WTC11 (cell line): ENCODE results near the gene AGXT.

Experiments
- CBFB ChIP-seq: sonication (generic); formaldehyde crosslinking; IDR thresholded peaks from 2 replicates; pipeline ENCODE4 v1.8.1; 2022; ENCODE audit warnings: mild to moderate bottlenecking, low read depth, missing genetic modification reagents
- FOXP4 ChIP-seq: sonication (generic); formaldehyde crosslinking; IDR thresholded peaks from 2 replicates; pipeline ENCODE4 v1.8.0; 2022; ENCODE audit warnings: mild to moderate bottlenecking, missing genetic modification reagents
- GABPB1 ChIP-seq: sonication (generic); formaldehyde crosslinking; IDR thresholded peaks from 2 replicates; pipeline ENCODE4 v1.8.1; 2023; ENCODE audit warnings: mild to moderate bottlenecking, missing genetic modification reagents
- JAZF1 ChIP-seq: fragments of 250-450 bp; sonication (Bioruptor Pico); IDR thresholded peaks from 2 replicates; pipeline ENCODE4 v1.9.0; 2021; ENCODE audit warnings: moderate library complexity, mild to moderate bottlenecking, inconsistent platforms
- JUN ChIP-seq: sonication (generic); formaldehyde crosslinking; IDR thresholded peaks from 2 replicates; pipeline ENCODE4 v1.8.0; 2023; ENCODE audit warnings: mild to moderate bottlenecking, missing genetic modification reagents
- RELA ChIP-seq: sonication (generic); formaldehyde crosslinking; IDR thresholded peaks from 2 replicates; pipeline ENCODE4 v1.8.1; 2022; ENCODE audit warnings: missing genetic modification reagents, mild to moderate bottlenecking, borderline replicate concordance
- TP53 ChIP-seq: sonication (generic); formaldehyde crosslinking; IDR thresholded peaks from 2 replicates; pipeline ENCODE4 v1.8.1; 2023; ENCODE audit warnings: mild to moderate bottlenecking, missing genetic modification reagents
- USF2 ChIP-seq: sonication (generic); formaldehyde crosslinking; IDR thresholded peaks from 2 replicates; pipeline ENCODE4 v1.8.1; 2023; ENCODE audit warnings: mild to moderate bottlenecking, missing genetic modification reagents, moderate library complexity
- ZNF396 ChIP-seq: fragments of 250-450 bp; sonication (Bioruptor Pico); IDR thresholded peaks from 2 replicates; pipeline ENCODE4 v1.8.0; 2021; ENCODE audit warnings: mild to moderate bottlenecking, moderate library complexity, borderline replicate concordance
- TF ChIP-seq, protein P1 (sequence below): sonication (generic); formaldehyde crosslinking; IDR thresholded peaks from 2 replicates; pipeline ENCODE4 v1.8.0; 2023; ENCODE audit warnings: missing genetic modification reagents
- TF ChIP-seq, protein P2 (sequence below): fragments of 200-600 bp; IDR thresholded peaks from 2 replicates; pipeline ENCODE4 v1.8.0; 2022; ENCODE audit warnings: antibody characterized with exemption
- TF ChIP-seq, protein P3 (sequence below): sonication (generic); formaldehyde crosslinking; conservative IDR thresholded peaks from 2 replicates; pipeline ENCODE4 v1.8.1; 2023; ENCODE audit warnings: mild to moderate bottlenecking, low read depth, missing genetic modification reagents, moderate library complexity
- TF ChIP-seq, protein P4 (sequence below): fragments of 250-450 bp; sonication (Bioruptor Pico); conservative IDR thresholded peaks from 2 replicates; pipeline ENCODE4 v1.9.0; 2021; ENCODE audit warnings: mild to moderate bottlenecking

DNA sequence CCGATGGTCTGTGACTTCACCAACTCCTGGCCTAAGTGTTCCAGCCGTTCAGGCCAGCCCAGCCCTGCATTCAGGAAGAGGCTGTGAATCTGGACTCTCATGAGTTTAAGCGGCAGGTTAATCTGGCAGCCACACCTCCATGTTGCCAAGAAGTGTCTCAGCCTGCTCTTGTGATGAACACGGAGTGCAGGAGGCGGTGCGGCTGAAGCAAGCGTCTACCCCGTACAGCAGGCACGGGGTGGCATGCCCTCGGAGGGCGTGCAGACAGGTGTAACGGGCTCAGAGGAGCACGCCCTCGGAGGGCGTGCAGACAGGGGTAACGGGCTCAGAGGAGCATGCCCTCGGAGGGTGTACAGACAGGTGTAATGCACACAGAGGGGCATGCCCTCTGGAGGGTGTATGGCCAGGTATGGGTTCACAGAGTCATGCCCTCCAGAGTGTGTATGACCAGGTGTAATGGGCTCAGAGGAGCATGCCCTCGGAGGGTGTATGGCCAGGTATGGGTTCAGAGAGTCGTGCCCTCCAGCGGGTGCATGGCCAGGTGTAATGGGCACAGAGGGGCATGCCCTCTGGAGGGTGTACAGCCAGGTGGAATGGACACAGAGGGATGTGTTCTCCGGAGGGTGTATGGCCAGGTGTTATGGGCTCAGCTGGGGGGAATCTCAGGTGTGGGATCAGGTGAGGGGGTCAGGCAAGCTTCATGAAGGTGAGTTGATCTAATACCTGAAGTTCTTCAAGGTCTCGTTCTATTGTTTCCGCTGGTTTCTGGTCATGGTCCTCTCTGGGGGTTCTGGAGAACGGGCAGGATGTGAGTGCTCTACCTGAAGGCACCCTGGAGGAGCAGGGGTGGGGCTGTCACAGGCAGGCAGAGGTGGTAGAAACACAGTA lies 60.1 kb downstream of the AGXT start:
- TF ChIP-seq, protein P1, sequence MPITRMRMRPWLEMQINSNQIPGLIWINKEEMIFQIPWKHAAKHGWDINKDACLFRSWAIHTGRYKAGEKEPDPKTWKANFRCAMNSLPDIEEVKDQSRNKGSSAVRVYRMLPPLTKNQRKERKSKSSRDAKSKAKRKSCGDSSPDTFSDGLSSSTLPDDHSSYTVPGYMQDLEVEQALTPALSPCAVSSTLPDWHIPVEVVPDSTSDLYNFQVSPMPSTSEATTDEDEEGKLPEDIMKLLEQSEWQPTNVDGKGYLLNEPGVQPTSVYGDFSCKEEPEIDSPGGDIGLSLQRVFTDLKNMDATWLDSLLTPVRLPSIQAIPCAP: no peak
- TF ChIP-seq, protein P2, sequence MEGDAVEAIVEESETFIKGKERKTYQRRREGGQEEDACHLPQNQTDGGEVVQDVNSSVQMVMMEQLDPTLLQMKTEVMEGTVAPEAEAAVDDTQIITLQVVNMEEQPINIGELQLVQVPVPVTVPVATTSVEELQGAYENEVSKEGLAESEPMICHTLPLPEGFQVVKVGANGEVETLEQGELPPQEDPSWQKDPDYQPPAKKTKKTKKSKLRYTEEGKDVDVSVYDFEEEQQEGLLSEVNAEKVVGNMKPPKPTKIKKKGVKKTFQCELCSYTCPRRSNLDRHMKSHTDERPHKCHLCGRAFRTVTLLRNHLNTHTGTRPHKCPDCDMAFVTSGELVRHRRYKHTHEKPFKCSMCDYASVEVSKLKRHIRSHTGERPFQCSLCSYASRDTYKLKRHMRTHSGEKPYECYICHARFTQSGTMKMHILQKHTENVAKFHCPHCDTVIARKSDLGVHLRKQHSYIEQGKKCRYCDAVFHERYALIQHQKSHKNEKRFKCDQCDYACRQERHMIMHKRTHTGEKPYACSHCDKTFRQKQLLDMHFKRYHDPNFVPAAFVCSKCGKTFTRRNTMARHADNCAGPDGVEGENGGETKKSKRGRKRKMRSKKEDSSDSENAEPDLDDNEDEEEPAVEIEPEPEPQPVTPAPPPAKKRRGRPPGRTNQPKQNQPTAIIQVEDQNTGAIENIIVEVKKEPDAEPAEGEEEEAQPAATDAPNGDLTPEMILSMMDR: no peak
- no peak for TF ChIP-seq GABPB1 (CRISPR knock-in tag)
- no peak for TF ChIP-seq TP53
- no peak for TF ChIP-seq JAZF1
- TF ChIP-seq CBFB (CRISPR knock-in tag): no peak
- TF ChIP-seq, protein P3, sequence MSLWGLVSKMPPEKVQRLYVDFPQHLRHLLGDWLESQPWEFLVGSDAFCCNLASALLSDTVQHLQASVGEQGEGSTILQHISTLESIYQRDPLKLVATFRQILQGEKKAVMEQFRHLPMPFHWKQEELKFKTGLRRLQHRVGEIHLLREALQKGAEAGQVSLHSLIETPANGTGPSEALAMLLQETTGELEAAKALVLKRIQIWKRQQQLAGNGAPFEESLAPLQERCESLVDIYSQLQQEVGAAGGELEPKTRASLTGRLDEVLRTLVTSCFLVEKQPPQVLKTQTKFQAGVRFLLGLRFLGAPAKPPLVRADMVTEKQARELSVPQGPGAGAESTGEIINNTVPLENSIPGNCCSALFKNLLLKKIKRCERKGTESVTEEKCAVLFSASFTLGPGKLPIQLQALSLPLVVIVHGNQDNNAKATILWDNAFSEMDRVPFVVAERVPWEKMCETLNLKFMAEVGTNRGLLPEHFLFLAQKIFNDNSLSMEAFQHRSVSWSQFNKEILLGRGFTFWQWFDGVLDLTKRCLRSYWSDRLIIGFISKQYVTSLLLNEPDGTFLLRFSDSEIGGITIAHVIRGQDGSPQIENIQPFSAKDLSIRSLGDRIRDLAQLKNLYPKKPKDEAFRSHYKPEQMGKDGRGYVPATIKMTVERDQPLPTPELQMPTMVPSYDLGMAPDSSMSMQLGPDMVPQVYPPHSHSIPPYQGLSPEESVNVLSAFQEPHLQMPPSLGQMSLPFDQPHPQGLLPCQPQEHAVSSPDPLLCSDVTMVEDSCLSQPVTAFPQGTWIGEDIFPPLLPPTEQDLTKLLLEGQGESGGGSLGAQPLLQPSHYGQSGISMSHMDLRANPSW (CRISPR knock-in tag): no peak
- TF ChIP-seq JUN (CRISPR knock-in tag): no peak
- no peak for TF ChIP-seq RELA
- no peak for TF ChIP-seq ZNF396
- TF ChIP-seq, protein P4, sequence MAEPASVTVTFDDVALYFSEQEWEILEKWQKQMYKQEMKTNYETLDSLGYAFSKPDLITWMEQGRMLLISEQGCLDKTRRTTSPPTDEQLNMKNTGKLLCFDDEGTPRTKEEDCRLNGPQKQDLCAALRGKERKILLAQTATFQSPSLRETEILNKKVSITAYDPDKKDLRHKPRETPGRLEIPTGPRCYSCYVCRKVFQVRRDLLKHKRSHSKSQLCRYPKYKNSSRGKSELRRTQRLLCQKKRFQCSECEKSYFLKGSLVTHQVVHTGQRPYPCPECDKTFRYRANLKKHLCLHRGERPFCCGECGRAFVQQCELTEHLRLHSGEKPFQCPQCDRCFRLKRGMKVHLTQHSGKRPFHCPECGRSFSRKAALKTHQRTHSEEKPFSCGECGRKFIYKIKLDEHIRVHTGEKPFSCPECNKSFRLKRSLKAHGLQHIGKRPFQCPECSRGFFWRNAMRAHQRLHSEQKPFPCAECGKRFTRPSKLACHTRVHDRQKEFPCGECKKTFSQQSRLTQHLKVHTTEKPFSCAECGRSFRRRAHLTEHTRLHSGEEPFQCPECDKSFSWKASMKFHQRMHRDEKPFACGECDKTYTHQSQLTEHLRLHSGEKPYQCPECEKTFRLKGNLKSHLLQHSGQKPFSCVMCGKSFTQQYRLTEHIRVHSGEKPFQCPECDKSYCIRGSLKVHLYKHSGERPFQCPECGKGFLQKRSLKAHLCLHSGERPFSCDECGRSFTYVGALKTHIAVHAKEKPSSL: no peak
- TF ChIP-seq FOXP4 (CRISPR knock-in tag): no peak
- TF ChIP-seq USF2 (CRISPR knock-in tag): no peak
